ENCODE results near the gene TTLL6. TPM values are rescaled to one million over a fixed set of nuclear protein-coding genes. Genes with fewer than 3 reads are reported as not detected.

Gene TTLL6
- total and polyA plus RNA-seq, 9 of the 15 experiments (the other 6 are each of a cell fraction or from before 2014, with no cell fraction given), result 0.05 TPM; not detected in 8

GRCh38 chr17:48830840-48831548, 14.0 kb upstream of the TTLL6 start, which contains the start of gene CALCOCO2 (continued):
- TF ChIP-seq E2F1 (CRISPR knock-in tag; IDR thresholded peaks at IDR 0.05) (no peak), TFAM (CRISPR knock-in tag; conservative IDR thresholded peaks at IDR 0.05) (no peak), ZNF282 (CRISPR knock-in tag; IDR thresholded peaks at IDR 0.05) (0 out of 2 replicates have a peak, but pooled peaks have one; percentile 56), VEZF1 (CRISPR knock-in tag; IDR thresholded peaks at IDR 0.05) (peak; percentile 86), RBM34 (IDR thresholded peaks at IDR 0.05; ENCODE audit: borderline replicate concordance, insufficient read depth, low read length) (no peak), ZNF589 (CRISPR knock-in tag; IDR thresholded peaks at IDR 0.05; ENCODE audit: low read depth) (no peak), ZNF318 (IDR thresholded peaks at IDR 0.05; ENCODE audit: borderline replicate concordance in 1 of 2, low read depth in 1 of 2) (no peak), MIER1 (IDR thresholded peaks at IDR 0.05; ENCODE audit: low read depth) (no peak), TAL1 (IDR thresholded peaks at IDR 0.05) (no peak), ATF7 (IDR thresholded peaks at IDR 0.05) (peak; percentile 88), PHF21A (IDR thresholded peaks at IDR 0.05; ENCODE audit: borderline replicate concordance, low read depth) (no peak), ATF4 (CRISPR knock-in tag; IDR thresholded peaks at IDR 0.05) (peak; percentile 80), SAP30 (IDR thresholded peaks at IDR 0.05; ENCODE audit: borderline replicate concordance, insufficient read depth, low read depth, low read length, poor library complexity, severe bottlenecking) (peak; percentile 68), NELFE (IDR thresholded peaks at IDR 0.05; ENCODE audit: insufficient read depth, insufficient read length) (no peak), RAD51 (IDR thresholded peaks at IDR 0.05; ENCODE audit: borderline replicate concordance, low read depth) (no peak)
